ENCODE data around the gene ZNF438.

Gene ZNF438

GRCh38 chr10:31020209-31020608 is 11.5 kb downstream of the ZNF438 start:
- no peak for DNase-seq (ENCODE audit: extremely low read depth, low read depth)
- TF ChIP-seq CTCF (IDR thresholded peaks at IDR 0.05; ENCODE audit: low read depth, low read length) = no peak

- no peak for TF ChIP-seq CTCF (IDR thresholded peaks at IDR 0.05; ENCODE audit: low read depth, low read length)
Measured at GRCh38 chr10:31018962-31019361, 12.7 kb downstream of the ZNF438 start.

GRCh38 chr10:31018356-31018750 is 13.3 kb downstream of the ZNF438 start:
- no peak for TF ChIP-seq CTCF (IDR thresholded peaks at IDR 0.05; ENCODE audit: low read depth, low read length)
- DNase-seq (ENCODE audit: extremely low read depth, low read depth) = no peak

More at GRCh38 chr10:31018962-31019361, 12.7 kb downstream of the ZNF438 start:
- no peak for DNase-seq (ENCODE audit: extremely low read depth, low read depth)

GRCh38 chr10:31017534-31018355 is 13.9 kb downstream of the ZNF438 start:
- TF ChIP-seq CTCF (IDR thresholded peaks at IDR 0.05; ENCODE audit: low read depth, low read length) = no peak
- no peak for DNase-seq (ENCODE audit: extremely low read depth, low read depth)

- no peak for TF ChIP-seq CTCF (IDR thresholded peaks at IDR 0.05; ENCODE audit: low read depth, low read length)
- DNase-seq (ENCODE audit: extremely low read depth, low read depth) = no peak
Measured at GRCh38 chr10:31014161-31014875, 17.3 kb downstream of the ZNF438 start.

GRCh38 chr10:31013331-31013730 is 18.3 kb downstream of the ZNF438 start:
- no peak for TF ChIP-seq CTCF (IDR thresholded peaks at IDR 0.05; ENCODE audit: low read depth, low read length)
- no peak for DNase-seq (ENCODE audit: extremely low read depth, low read depth)

GRCh38 chr10:31011665-31012022 is 20.0 kb downstream of the ZNF438 start:
- TF ChIP-seq CTCF (IDR thresholded peaks at IDR 0.05; ENCODE audit: low read depth, low read length) = no peak
- DNase-seq (ENCODE audit: extremely low read depth, low read depth) = no peak
